ENCODE data around the gene METTL27.

Gene METTL27

DNA sequence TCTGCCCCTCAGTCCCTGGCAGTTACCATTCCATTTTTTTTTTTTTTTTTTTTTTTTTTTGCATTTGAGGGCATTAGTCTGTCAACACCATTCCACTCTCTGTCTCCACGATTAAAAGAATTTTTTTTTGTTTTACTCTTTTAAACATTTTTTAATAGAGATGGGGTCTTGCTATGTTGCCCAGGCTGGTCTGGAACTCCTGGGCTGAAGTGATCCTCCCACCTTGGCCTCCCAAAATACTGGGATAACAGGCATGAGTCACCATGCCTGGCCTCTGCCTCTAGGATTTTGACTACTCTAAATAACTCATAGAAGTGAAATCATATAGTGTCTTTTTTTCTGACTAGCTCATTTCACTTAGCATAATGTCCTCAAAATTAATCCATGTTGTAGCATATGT is 55.7 kb downstream of the METTL27 start:
- TF ChIP-seq CTCF (conservative IDR thresholded peaks at IDR 0.05) (no peak), ZFX (IDR thresholded peaks at IDR 0.05) (no peak)
- no peak overlapping the region for H3K27ac ChIP-seq
